IPS-20b (cell line): Measurements from ENCODE around the gene B3GALT4.

Source experiments
- H3K27ac ChIP-seq: one replicate; pipeline ENCODE4 v1.5.1; 2013; ENCODE audit warnings: low read length
- H3K27me3 ChIP-seq: 2 replicates; pipeline ENCODE4 v1.6.1; 2013; ENCODE audit warnings: mild to moderate bottlenecking, low read length, inconsistent platforms; ENCODE audit not compliant: insufficient read depth
- H3K36me3 ChIP-seq: 2 replicates; pipeline ENCODE4 v1.6.1; 2013; ENCODE audit warnings: low read depth, mild to moderate bottlenecking, inconsistent platforms, low read length, moderate library complexity; ENCODE audit not compliant: insufficient read depth
- H3K4me1 ChIP-seq: 2 replicates; pipeline ENCODE4 v1.6.1; 2013; ENCODE audit warnings: mild to moderate bottlenecking, control low read depth, inconsistent platforms, low read length, moderate library complexity; ENCODE audit not compliant: insufficient read depth
- H3K4me3 ChIP-seq: 2 replicates; pipeline ENCODE4 v1.5.1; 2013; ENCODE audit warnings: mild to moderate bottlenecking, low read length, inconsistent platforms
- H3K9ac ChIP-seq: 2 replicates; pipeline ENCODE4 v1.6.1; 2013; ENCODE audit warnings: low read depth, mild to moderate bottlenecking, inconsistent platforms, low read length, moderate library complexity
- H3K9me3 ChIP-seq: 2 replicates; pipeline ENCODE4 v1.6.1; 2013; ENCODE audit warnings: mild to moderate bottlenecking, low read depth, low read length, inconsistent platforms; ENCODE audit not compliant: insufficient read depth

Gene B3GALT4

DNA sequence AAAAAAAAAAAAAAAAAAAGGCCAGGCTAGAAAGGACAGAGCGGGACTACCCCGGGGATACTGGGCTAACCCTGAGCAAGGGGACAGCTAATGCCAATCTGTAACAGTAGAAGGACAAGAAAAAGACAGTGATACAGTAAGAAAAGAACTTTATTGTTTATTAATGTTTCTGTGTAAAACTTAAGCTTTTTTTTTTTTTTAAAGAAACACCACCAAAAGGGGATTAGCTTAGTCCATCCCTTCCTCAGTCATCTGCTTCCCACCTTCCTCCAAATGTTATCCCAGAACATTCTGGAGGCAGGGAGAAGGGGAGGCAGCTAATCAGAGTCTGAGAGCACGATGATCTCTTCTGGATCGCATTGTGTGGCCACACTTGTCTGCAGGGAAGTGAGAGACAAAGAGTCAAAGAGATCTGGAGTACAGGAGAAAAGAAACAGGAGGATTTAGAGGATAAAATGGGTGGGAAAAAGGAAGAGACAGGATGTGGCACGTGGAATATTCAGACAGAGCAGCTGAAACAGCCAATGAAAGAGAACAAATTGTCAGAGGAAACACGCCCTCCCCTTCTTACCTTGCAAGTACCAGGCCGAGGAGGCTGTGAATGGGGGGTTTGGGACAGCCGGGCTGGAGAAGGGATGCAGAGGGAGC, 41.6 kb downstream of the B3GALT4 start:
- peaks cover 39% of the 10 kb centered on the region for H3K36me3 ChIP-seq
- peaks cover 23% of the 10 kb centered on the region for H3K4me1 ChIP-seq
- peak overlapping the region; percentile 29 for H3K27ac ChIP-seq
- peak overlapping the region; percentile 79; the same call in 1 of the 2 replicates for H3K9ac ChIP-seq
- H3K27me3 ChIP-seq = no peaks in the 10 kb centered on the region
- H3K4me3 ChIP-seq = peak overlapping the region; percentile 73
- no peaks in the 10 kb centered on the region for H3K9me3 ChIP-seq

DNA sequence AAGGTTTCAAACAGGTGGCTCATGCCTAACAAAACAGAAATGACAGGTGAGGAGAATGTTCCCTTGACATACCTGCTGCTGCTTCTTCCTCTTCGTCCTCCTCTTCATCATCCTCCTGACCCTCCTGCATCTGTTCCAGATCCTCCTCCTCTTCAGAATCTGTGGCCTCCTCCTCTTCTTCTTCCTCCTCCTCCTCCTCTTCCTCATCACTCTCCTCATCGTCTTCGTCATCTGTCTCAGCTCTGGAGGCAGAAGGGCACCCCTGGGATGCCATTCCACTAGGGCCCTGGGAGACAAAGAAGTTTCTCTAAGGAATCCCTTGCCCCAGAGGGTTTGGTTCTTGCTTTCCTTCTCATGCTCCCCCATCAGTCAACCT, 43.0 kb downstream of the B3GALT4 start:
- Histone ChIP-seq H3K4me3 (no peak overlapping the region), H3K27me3 (no peaks in the 10 kb centered on the region), H3K36me3 (peaks cover 39% of the 10 kb centered on the region), H3K4me1 (peaks cover 23% of the 10 kb centered on the region), H3K27ac (no peak overlapping the region), H3K9ac (no peak overlapping the region), H3K9me3 (no peaks in the 10 kb centered on the region)

DNA sequence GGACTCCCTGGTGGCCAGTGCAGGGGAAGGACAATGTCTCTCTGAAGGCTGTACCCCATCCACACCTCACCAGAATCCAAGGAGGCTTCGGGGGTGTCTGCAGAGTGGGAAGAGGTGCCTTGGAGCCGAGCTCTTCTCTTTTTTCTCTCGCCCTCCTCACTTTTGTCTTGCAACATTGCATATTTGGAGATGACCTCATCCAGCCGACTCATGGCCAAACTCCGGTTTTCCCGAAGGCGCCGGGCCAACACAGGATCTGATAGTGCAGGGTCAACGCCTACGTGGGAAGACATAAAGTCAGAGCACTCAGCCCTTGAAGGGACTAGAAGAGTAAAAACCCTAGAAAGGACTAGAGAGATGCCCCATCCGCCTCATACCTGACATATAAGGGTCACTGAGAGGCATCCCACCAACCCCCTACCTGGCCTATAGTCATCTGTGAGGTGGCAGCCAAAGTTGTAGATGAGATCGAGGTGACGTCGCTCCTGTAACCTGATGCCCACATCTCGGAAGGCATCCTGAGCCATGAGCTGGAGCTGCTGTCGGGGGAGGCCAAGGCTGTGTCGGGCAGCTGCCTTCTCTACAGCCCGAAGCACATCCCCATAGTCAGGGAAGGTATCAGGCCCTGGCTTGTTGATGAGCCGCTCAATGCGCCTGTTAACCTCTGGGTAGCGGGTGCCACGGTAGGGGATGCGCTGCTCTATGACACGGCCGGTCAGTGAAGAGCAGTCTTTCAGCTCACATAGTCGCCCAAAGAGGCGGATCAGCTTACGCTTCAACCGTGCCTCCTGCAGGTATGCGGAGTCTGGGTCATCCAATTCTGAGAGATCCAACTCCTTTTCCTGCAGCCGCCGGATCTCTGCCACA, 43.6 kb downstream of the B3GALT4 start:
- Histone ChIP-seq H3K4me3 (peak overlapping the region; percentile 100; the same call in 1 of the 2 replicates), H3K9me3 (no peaks in the 10 kb centered on the region), H3K4me1 (peaks cover 23% of the 10 kb centered on the region), H3K36me3 (peaks cover 39% of the 10 kb centered on the region), H3K27me3 (no peaks in the 10 kb centered on the region), H3K27ac (no peak overlapping the region), H3K9ac (peak overlapping the region; percentile 99; the same call in 1 of the 2 replicates)

DNA sequence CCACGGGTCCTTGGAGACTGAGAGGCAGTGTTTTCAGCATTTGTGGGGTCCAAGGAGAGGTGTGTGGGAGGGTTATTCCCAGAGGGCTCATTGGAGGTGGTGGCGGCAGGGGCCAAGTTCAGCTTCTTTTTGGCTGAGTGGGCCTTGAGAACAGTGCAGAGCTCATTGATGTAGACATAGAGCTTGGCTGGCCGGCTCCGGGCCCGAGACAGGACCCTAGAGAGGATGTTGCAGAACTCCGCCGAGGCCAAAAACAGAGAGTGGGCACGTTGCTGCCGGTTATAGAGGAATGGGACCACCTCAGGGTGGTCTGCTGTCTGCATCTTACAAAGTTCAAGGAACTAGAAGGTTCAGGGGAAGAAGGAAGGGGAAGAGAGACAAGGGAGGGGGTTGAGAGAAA, 44.3 kb downstream of the B3GALT4 start:
- peak overlapping the region; percentile 100; the same call in 1 of the 2 replicates for H3K4me3 ChIP-seq
- H3K36me3 ChIP-seq = peaks cover 34% of the 10 kb centered on the region
- no peaks in the 10 kb centered on the region for H3K27me3 ChIP-seq
- H3K9ac ChIP-seq = peak overlapping the region; percentile 99; the same call in 1 of the 2 replicates
- H3K9me3 ChIP-seq = no peaks in the 10 kb centered on the region
- H3K27ac ChIP-seq = no peak overlapping the region
- peaks cover 23% of the 10 kb centered on the region for H3K4me1 ChIP-seq

DNA sequence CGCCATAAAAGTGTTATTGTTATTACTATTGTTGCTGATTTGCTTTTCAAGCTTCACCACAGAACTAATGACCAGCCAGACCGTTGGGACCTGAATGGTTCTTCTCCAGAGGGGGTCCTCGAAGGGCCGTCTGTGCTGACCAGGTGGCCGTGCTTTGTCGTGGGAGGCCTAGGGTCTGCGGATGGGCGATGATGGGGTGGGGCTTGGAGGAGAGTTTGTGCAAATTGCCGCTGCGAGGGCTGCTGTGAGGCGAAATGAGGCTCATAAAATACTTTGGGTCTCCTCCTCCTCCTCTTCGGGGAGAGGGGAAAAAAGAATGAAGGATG, 46.7 kb downstream of the B3GALT4 start:
- Histone ChIP-seq H3K27ac (peak overlapping the region; percentile 43), H3K27me3 (no peaks in the 10 kb centered on the region), H3K9ac (peak overlapping the region; percentile 99; the same call in 1 of the 2 replicates), H3K36me3 (peaks cover 31% of the 10 kb centered on the region), H3K9me3 (no peaks in the 10 kb centered on the region), H3K4me1 (peaks cover 20% of the 10 kb centered on the region), H3K4me3 (peak overlapping the region; percentile 100)

DNA sequence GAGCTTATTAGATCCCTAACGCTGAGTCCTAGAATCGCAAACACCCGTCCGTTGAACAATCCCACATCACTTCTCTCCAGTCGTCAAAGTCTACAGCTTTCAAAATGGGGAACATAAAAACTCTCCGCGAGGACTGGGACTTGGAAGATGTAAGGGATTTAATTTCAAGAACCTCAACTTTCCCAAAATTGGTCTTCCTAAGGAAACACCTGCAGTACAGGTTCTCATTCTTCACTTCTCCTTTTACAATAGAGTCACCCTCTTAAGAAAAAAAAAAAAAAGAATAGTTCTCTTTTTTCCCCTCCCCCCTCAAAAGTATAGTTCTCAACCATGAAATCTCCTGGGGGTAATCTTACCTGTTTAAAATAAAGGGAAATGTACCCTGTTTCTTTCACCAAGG, 47.2 kb downstream of the B3GALT4 start:
- Histone ChIP-seq H3K27me3 (no peaks in the 10 kb centered on the region), H3K4me1 (peaks cover 16% of the 10 kb centered on the region), H3K36me3 (peaks cover 25% of the 10 kb centered on the region), H3K4me3 (peak overlapping the region; percentile 100), H3K27ac (no peak overlapping the region), H3K9me3 (no peaks in the 10 kb centered on the region), H3K9ac (peak overlapping the region; percentile 99; the same call in 1 of the 2 replicates)
